Measurements from ENCODE around the gene RUVBL1.

- TF ChIP-seq CTCF (conservative IDR thresholded peaks at IDR 0.05 in 1 of 2, IDR thresholded peaks at IDR 0.05 in 1 of 2; ENCODE audit: extremely low read depth in 1 of 2, insufficient read depth in 1 of 2, low read depth in 1 of 2, low read length in 2 of 2): no peak
- no peak for TF ChIP-seq EZH2 (IDR thresholded peaks at IDR 0.05; ENCODE audit: borderline replicate concordance, low read length)
Measured at GRCh38 chr3:128082546-128082945, 41.1 kb downstream of the RUVBL1 start.
